Type B pancreatic cell (in vitro differentiated cells): ENCODE data around the gene KLHL10. TPM values are rescaled to one million over a fixed set of nuclear protein-coding genes. Genes with fewer than 3 reads are reported as not detected.

Experiments
- DNase-seq: peaks from one replicate; pipeline ENCODE4 v3.0.0; 2021; ENCODE audit warnings: mixed read lengths; ENCODE audit not compliant: unreplicated experiment; ENCODE audit errors: extremely low spot score
- H3K27ac Mint-ChIP-seq: 2 replicates; pipeline ENCODE4 v1.8.0; 2021; ENCODE audit warnings: mild to moderate bottlenecking, mixed read lengths
- H3K27me3 Mint-ChIP-seq: 2 replicates; pipeline ENCODE4 v1.8.0; 2021; ENCODE audit warnings: mixed read lengths
- H3K36me3 Mint-ChIP-seq: 2 replicates; pipeline ENCODE4 v1.8.0; 2021; ENCODE audit warnings: mixed read lengths
- H3K4me1 Mint-ChIP-seq: one replicate; pipeline ENCODE4 v1.8.0; 2021; ENCODE audit warnings: mixed read lengths; ENCODE audit not compliant: unreplicated experiment
- H3K4me3 Mint-ChIP-seq: 2 replicates; pipeline ENCODE4 v1.8.0; 2021; ENCODE audit warnings: mild to moderate bottlenecking, mixed read lengths
- H3K9me3 Mint-ChIP-seq: 2 replicates; pipeline ENCODE4 v1.8.0; 2021; ENCODE audit warnings: mixed read lengths
- long read RNA-seq: library from polyadenylated mRNA; unstranded; transcript quantifications from one replicate; pipeline ENCODE4 v2.0.0, GENCODE V29; 2020
- total RNA-seq: library from RNA; stranded (reverse); gene quantifications from 2 replicates; pipeline ENCODE4 v1.2.1, GENCODE V29; 2021; ENCODE audit warnings: low replicate concordance
- TF ChIP-seq, protein P1 (sequence below): fragments of 200-600 bp; sonication (generic); conservative IDR thresholded peaks from 2 replicates; pipeline ENCODE4 v1.5.0; 2021; ENCODE audit warnings: antibody characterized with exemption, mild to moderate bottlenecking

The KLHL10 gene
- 0.24 TPM in 1 of 2 replicates, not detected in the other for total RNA-seq
- long read RNA-seq: 0 reads

DNA sequence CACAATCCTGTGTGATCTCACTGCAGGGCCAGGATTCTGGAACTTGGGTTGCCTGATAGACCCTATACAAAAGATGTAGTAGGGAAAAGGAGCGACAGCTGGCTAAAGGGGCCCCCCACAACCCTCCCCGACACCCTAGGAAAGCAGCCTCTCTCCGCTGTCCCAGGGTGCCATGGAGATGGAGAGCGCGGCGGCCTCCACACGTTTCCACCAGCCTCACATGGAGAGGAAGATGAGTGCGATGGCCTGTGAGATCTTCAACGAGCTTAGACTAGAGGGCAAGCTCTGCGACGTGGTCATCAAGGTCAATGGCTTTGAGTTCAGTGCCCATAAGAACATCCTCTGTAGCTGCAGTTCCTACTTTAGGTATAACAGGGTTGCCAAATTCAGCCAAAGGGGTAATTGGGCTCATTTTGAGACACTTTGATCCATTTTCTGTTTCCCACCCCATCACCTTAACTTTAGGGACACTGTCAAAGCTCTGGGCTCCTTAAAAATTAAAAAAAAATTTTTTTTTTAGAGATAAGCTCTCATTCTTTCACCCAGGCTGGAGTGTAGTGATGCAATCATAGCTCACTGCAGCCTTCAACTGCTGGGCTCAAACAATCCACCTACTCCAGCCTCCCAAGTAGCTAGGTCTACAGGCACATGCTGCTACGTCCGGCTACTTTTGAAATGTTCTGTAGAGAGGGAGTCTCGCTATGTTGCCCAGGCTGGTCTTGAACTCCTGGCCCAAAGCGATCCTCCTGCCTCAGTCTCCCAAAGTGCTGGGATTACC lies at the start of gene KLHL10:
TSS of gene KLHL10 (plus strand) at position 65 of the 778 bp plus-strand sequence. CDS start at position 173, 108 bp downstream.
- DNase-seq: no peak
- H3K4me1 Mint-ChIP-seq: peaks cover 7% of the 10 kb centered on the region
- H3K27ac Mint-ChIP-seq: peak within 1 kb of the TSS; percentile 76
- peaks cover 3% of the 10 kb centered on the region for H3K36me3 Mint-ChIP-seq
- H3K4me3 Mint-ChIP-seq: peak within 1 kb of the TSS; percentile 88
- H3K9me3 Mint-ChIP-seq: no peaks in the 10 kb centered on the region
- TF ChIP-seq, protein P1, sequence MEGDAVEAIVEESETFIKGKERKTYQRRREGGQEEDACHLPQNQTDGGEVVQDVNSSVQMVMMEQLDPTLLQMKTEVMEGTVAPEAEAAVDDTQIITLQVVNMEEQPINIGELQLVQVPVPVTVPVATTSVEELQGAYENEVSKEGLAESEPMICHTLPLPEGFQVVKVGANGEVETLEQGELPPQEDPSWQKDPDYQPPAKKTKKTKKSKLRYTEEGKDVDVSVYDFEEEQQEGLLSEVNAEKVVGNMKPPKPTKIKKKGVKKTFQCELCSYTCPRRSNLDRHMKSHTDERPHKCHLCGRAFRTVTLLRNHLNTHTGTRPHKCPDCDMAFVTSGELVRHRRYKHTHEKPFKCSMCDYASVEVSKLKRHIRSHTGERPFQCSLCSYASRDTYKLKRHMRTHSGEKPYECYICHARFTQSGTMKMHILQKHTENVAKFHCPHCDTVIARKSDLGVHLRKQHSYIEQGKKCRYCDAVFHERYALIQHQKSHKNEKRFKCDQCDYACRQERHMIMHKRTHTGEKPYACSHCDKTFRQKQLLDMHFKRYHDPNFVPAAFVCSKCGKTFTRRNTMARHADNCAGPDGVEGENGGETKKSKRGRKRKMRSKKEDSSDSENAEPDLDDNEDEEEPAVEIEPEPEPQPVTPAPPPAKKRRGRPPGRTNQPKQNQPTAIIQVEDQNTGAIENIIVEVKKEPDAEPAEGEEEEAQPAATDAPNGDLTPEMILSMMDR: no peak
- H3K27me3 Mint-ChIP-seq: peaks cover 3% of the 10 kb centered on the region

DNA sequence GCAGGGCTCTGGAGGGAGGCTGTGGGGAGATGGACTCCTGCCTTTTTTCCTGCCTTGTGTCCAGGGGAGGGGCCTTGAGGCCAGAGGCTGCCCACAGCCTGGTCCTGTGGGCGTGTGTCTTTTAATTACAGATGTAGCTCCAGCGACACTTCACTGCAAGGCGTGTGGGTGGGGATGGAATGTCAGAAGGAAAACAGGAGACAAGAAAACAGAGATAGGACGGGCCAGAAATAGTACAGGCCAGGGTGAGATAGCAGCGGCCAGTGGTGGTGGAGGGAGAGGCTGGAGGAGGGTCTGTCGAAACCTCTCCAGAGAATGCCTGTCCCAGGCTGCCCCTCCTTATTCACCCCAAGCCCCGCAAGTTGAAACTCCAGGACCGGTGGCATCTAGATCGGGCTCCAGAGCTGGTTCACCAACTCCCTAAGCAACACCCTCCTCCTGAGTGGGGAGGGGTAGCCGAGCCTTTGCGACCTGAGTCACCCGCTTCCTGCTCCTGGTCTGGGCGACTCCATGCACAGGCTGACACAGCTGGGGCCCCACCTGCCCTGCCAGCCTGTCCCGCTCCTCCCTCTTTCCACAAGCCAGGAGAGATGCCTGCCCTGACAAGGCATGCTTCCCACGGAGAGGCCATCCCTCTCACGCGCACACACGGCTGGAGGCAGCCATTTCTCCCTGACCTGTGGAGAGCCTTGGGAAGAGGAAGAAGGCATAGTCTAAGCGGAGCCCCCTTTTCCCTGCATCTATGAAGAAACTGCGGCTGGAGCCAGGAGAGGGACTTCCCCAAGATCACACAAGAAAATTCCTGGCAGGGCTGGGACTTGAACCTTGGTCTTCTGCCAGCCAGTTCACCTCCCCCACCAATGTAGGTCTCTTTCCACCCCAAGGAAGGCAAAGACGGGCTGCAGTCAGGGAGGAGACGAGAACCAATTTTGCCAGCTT lies 44.5 kb upstream of the KLHL10 start:
- Mint-ChIP-seq H3K27ac (peak overlapping the region; percentile 98), H3K27me3 (no peaks in the 10 kb centered on the region), H3K4me1 (peaks cover 28% of the 10 kb centered on the region), H3K36me3 (no peaks in the 10 kb centered on the region), H3K9me3 (no peaks in the 10 kb centered on the region), H3K4me3 (peak overlapping the region; percentile 78)
- no peak for DNase-seq
- TF ChIP-seq, protein P1: no peak

DNA sequence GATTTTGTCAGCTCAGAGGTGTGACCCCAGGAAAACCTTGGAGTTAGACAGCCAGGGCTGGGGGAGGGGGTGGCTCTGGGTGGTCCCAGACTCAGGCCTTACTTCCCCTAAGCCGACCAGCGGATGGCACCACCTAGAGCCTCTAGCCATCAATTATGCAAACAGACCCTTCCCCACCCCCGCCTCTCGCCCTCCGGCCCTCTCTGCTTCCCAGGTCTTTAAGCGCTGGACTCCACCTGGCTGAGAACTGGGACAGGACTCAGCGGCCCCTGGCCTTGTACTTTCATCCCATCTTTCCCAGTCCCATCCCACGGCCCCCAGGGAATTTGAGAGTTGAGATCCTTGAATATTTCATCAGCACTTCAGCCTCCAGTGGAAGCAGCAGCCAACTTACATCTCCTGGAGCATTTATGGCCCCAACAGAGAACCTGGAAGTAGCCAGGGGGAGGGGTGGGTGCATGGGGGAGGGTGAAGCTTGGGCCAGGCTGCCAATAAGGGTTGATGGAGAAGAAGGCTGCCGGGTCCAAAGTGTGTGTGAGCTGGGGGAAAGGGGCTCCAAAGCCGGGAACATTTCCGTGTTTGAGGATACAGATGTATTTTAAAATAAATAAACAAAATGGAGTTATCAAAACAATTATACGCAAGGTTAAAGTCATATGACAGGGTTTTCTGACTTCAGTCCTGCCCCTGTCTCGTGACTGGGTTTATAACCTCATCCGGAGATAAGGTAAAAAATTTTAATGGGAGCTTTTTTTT lies 43.7 kb upstream of the KLHL10 start:
- no peak for DNase-seq
- Mint-ChIP-seq H3K4me1 (peaks cover 26% of the 10 kb centered on the region), H3K9me3 (no peaks in the 10 kb centered on the region), H3K27me3 (no peaks in the 10 kb centered on the region), H3K27ac (peak overlapping the region; percentile 98), H3K36me3 (no peaks in the 10 kb centered on the region), H3K4me3 (peak overlapping the region; percentile 67)
- TF ChIP-seq, protein P1: no peak

DNA sequence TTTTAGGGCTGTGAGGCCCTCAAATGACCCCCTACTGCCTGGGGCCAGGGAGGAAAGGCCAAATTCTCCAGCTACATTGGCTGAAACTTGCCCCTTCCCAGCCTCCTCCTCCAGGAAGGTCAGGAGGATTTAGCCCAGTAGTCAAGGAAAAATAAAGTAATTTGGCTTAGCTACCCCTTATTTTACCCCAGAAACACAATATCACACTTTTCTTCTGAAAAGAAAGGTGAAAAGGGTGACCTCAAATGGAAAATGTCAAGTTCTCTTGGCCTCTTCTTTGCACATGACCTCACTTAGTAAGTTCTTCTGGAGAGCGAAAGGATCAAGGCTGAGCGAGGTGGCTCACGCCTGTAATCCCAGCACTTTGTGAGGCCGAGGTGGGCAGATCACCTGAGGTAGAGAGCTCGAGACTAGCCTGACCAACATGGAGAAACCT lies 43.1 kb upstream of the KLHL10 start:
- Mint-ChIP-seq H3K9me3 (no peaks in the 10 kb centered on the region), H3K4me1 (peaks cover 27% of the 10 kb centered on the region), H3K4me3 (no peak overlapping the region), H3K27me3 (no peaks in the 10 kb centered on the region), H3K36me3 (no peaks in the 10 kb centered on the region), H3K27ac (peak overlapping the region; percentile 82)
- DNase-seq: no peak
- TF ChIP-seq, protein P1: no peak
